ENCODE data around the gene RNF26.
A peak's percentile ranks its signal among the peaks of the same experiment; 100 is the strongest.

Gene RNF26

GRCh38 chr11:119320776-119321524 lies 13.4 kb upstream of the RNF26 start:
- peak overlapping the region; percentile 91 for H3K4me3 Mint-ChIP-seq
- peak overlapping the region; percentile 88 for H3K27ac Mint-ChIP-seq
- H3K4me1 Mint-ChIP-seq, result peaks cover 61% of the 10 kb centered on the region
- no peaks in the 10 kb centered on the region for H3K9me3 Mint-ChIP-seq
- H3K36me3 Mint-ChIP-seq, result no peaks in the 10 kb centered on the region
- ATAC-seq, result peak; percentile 74
- H3K27me3 Mint-ChIP-seq, result peaks cover 32% of the 10 kb centered on the region

DNA sequence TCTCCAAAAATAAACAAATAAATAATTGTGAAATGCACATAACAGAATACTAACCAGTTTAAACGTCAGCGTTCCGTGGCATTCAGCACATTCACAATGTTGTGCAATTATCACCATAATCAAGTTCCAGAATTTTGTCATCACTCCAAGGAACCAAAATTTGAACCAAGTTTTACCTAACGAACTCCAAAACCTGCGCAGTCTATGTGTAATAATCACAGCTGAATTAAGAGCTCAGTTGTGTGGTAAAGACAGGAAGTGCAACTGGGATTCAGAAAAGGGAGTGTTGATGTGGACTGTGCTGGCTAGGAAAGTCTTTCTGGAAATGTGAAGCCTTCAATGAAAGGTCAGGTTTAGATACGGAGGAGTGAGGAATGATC lies 12.0 kb upstream of the RNF26 start:
- no peak for ATAC-seq
- peaks cover 30% of the 10 kb centered on the region for H3K27me3 Mint-ChIP-seq
- H3K4me1 Mint-ChIP-seq, result peaks cover 53% of the 10 kb centered on the region
- no peak overlapping the region for H3K4me3 Mint-ChIP-seq
- H3K27ac Mint-ChIP-seq, result no peak overlapping the region
- H3K9me3 Mint-ChIP-seq, result no peaks in the 10 kb centered on the region
- no peaks in the 10 kb centered on the region for H3K36me3 Mint-ChIP-seq

DNA sequence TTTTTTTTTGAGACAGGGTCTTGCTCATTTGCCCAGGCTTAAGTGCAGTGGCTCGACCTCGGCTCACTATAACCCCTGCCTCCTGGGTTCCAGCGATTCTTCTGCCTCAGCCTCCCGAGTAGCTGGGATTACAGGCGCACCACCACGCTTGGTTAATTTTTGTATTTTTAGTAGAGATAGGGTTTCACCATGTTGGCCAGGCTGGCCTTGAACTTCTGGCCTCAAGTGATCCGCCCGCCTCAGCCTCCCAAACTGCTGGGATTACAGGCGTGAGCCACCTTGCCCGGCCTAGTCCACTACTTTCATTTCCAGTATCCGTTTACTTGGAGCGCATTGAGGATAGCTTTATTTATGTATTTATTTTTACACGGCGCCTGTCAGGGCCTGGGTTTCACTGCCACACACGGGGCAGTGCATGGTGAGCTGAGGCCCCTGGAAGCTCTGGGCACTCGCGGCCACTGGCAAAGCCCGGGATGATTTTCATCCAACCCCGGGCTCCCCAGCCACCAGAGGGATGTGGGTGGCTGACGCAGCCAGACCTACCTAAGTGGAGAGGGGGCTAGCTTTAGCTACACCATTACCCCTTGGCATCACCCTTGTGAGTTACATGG lies 11.3 kb upstream of the RNF26 start:
- Mint-ChIP-seq H3K4me3 (no peak overlapping the region), H3K9me3 (no peaks in the 10 kb centered on the region), H3K36me3 (no peaks in the 10 kb centered on the region), H3K27me3 (peaks cover 23% of the 10 kb centered on the region), H3K27ac (no peak overlapping the region), H3K4me1 (peaks cover 52% of the 10 kb centered on the region)
- no peak for ATAC-seq

DNA sequence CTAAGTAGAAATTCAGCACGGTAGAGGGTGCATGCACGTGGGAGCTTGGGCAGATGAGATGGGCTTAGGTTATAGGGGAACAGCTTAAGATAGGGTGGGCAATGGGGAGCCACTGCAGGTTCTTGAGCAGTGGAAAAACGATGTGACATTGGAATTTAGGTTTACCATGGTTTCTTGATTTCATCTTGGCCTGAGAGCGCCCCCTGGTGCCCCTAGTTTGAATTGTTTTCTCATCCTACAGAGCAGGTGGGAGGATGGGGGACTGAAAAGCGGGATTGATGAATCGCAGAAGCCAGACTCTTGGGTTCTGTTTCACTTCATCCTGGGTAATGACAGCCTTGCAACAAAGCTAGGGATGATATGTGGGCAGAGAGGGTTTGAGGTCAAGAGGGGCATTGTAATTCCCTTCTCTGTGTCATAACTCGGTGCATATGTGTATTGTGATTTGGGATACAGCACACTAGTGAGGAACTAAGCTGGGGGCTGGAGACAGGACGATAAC lies 10.7 kb upstream of the RNF26 start:
- Mint-ChIP-seq H3K27me3 (peaks cover 18% of the 10 kb centered on the region), H3K27ac (no peak overlapping the region), H3K4me3 (no peak overlapping the region), H3K4me1 (peaks cover 47% of the 10 kb centered on the region), H3K36me3 (no peaks in the 10 kb centered on the region), H3K9me3 (no peaks in the 10 kb centered on the region)
- ATAC-seq, result no peak

GRCh38 chr11:119324189-119324588 lies 10.1 kb upstream of the RNF26 start:
- no peak for ATAC-seq
- peaks cover 12% of the 10 kb centered on the region for H3K27me3 Mint-ChIP-seq
- peaks cover 41% of the 10 kb centered on the region for H3K4me1 Mint-ChIP-seq
- H3K27ac Mint-ChIP-seq, result no peak overlapping the region
- H3K4me3 Mint-ChIP-seq, result no peak overlapping the region
- H3K9me3 Mint-ChIP-seq, result no peaks in the 10 kb centered on the region
- H3K36me3 Mint-ChIP-seq, result no peaks in the 10 kb centered on the region

GRCh38 chr11:119329320-119329719 lies 5.0 kb upstream of the RNF26 start:
- Mint-ChIP-seq H3K27ac (no peak overlapping the region), H3K36me3 (no peaks in the 10 kb centered on the region), H3K4me1 (peaks cover 8% of the 10 kb centered on the region), H3K27me3 (peaks cover 11% of the 10 kb centered on the region), H3K9me3 (no peaks in the 10 kb centered on the region), H3K4me3 (no peak overlapping the region)
- ATAC-seq, result no peak

- ATAC-seq, result no peak
- no peaks in the 10 kb centered on the region for H3K36me3 Mint-ChIP-seq
- peaks cover 11% of the 10 kb centered on the region for H3K27me3 Mint-ChIP-seq
- H3K27ac Mint-ChIP-seq, result no peak overlapping the region
- peaks cover 12% of the 10 kb centered on the region for H3K4me1 Mint-ChIP-seq
- H3K4me3 Mint-ChIP-seq, result no peak overlapping the region
- no peaks in the 10 kb centered on the region for H3K9me3 Mint-ChIP-seq
Measured at GRCh38 chr11:119330237-119330636, 4.1 kb upstream of the RNF26 start.

- Mint-ChIP-seq H3K27ac (no peak overlapping the region), H3K27me3 (peaks cover 11% of the 10 kb centered on the region), H3K36me3 (peaks cover 13% of the 10 kb centered on the region), H3K4me3 (no peak overlapping the region), H3K9me3 (no peaks in the 10 kb centered on the region), H3K4me1 (peaks cover 31% of the 10 kb centered on the region)
- ATAC-seq, result no peak
Measured at GRCh38 chr11:119332111-119332765, 2.1 kb upstream of the RNF26 start.

- Mint-ChIP-seq H3K27me3 (peaks cover 21% of the 10 kb centered on the region), H3K27ac (peak overlapping the region; percentile 92), H3K9me3 (no peaks in the 10 kb centered on the region), H3K36me3 (peaks cover 14% of the 10 kb centered on the region), H3K4me3 (peak overlapping the region; percentile 99), H3K4me1 (peaks cover 43% of the 10 kb centered on the region)
- ATAC-seq, result no peak
Measured at GRCh38 chr11:119335091-119335654, 846 bp downstream of the RNF26 start.

DNA sequence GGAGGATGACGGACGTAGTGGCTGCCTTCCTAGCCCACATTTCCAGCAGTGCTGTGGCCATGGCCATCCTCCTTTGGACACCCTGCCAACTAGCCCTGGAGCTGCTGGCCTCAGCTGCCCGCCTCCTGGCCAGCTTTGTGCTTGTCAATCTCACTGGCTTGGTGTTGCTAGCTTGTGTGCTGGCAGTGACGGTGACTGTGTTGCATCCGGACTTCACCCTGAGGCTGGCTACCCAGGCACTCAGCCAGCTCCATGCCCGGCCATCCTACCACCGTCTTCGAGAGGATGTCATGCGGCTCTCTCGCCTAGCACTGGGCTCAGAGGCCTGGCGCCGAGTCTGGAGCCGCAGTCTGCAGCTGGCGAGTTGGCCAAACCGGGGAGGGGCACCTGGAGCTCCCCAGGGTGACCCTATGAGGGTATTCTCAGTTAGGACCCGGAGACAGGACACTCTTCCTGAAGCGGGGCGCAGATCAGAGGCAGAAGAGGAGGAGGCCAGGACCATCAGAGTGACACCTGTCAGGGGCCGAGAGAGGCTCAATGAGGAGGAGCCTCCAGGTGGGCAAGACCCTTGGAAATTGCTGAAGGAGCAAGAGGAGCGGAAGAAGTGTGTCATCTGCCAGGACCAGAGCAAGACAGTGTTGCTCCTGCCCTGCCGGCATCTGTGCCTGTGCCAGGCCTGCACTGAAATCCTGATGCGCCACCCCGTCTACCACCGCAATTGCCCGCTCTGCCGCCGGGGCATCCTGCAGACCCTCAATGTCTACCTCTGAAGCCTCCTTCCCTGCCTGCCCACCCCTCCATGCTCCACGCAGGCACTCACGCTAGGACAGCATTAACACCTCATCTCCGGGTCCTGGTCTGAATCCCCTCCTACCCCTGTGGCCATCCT lies 1.6 kb downstream of the RNF26 start:
- peaks cover 14% of the 10 kb centered on the region for H3K36me3 Mint-ChIP-seq
- peak overlapping the region; percentile 99 for H3K4me3 Mint-ChIP-seq
- H3K9me3 Mint-ChIP-seq, result no peaks in the 10 kb centered on the region
- H3K27ac Mint-ChIP-seq, result peak overlapping the region; percentile 92
- ATAC-seq, result no peak
- H3K4me1 Mint-ChIP-seq, result peaks cover 47% of the 10 kb centered on the region
- H3K27me3 Mint-ChIP-seq, result peaks cover 20% of the 10 kb centered on the region

DNA sequence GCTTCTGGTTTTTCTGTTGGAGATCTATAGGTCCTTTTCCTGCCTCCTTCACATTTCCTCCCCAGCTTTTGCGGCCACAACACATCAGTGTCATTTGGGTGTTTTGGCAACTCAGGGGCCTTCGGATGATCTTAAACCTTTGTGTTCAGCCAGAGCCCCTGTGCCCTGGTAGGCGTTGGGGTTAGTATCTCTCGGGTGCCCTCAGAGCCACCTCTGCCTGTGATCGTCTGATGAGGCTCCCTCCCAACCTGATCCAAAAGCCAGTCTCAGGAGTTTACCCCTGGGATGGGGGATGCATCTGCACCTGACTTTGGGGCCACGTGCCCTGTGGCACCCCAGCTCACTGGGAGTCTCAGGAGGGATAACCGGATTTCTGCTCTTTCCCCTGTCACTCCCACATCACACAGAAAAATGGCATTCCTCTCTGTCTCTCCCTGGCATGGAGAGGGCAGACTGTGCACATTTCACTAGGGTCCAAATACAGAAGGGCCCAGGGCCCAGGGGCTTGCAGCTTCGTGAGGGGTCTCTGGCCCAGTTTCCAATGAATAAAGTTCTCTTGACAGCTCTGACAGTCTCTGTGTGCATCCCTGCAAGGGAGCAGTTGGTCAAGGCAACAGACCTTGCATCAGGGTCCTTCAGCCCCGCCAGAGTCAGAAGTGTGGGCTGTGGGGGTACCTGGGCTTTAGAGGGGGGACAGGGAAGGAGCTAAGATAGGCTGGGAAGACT lies 2.6 kb downstream of the RNF26 start:
- Mint-ChIP-seq H3K4me1 (peaks cover 54% of the 10 kb centered on the region), H3K9me3 (no peaks in the 10 kb centered on the region), H3K36me3 (peaks cover 14% of the 10 kb centered on the region), H3K4me3 (peak overlapping the region; percentile 3), H3K27me3 (peaks cover 30% of the 10 kb centered on the region), H3K27ac (no peak overlapping the region)
- ATAC-seq, result no peak

DNA sequence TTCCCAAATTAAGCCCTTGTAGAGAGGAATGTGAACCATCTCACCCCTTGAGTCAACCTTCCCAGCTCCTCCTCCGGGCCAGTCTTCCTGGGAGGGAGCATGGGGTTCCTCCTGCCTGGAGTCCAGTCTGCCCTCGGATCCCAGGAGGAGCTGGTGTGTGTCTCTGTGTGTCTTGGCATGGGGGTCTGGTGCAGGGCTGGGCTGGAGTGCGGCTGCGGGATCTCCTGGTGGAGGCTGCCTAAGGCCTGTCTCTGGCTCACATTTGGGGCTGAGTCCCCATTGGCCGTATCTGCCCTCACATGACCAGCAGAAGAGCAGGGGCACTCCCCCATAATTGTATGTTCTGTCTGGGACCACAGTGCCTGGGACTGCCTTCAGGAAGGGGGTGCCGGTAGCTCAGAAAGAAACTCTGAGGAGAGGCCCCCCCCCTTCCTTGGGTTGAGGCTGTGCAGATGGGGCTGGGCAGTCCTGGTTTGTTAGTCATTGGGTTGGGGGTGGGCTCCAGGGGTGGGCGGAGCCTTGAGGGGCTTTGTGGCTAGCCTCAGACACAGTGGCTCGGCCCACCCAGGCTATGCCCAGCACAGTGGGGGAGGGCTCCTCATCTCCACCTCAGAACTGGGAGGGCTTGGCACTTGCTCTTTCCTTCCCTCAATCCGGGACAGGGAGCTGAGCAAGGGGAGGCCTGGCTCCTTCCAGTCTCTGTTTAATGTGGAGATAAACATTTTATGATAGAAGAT lies 3.4 kb downstream of the RNF26 start:
- Mint-ChIP-seq H3K36me3 (peaks cover 14% of the 10 kb centered on the region), H3K27me3 (peaks cover 38% of the 10 kb centered on the region), H3K27ac (no peak overlapping the region), H3K4me3 (no peak overlapping the region), H3K4me1 (peaks cover 54% of the 10 kb centered on the region), H3K9me3 (no peaks in the 10 kb centered on the region)
- no peak for ATAC-seq

DNA sequence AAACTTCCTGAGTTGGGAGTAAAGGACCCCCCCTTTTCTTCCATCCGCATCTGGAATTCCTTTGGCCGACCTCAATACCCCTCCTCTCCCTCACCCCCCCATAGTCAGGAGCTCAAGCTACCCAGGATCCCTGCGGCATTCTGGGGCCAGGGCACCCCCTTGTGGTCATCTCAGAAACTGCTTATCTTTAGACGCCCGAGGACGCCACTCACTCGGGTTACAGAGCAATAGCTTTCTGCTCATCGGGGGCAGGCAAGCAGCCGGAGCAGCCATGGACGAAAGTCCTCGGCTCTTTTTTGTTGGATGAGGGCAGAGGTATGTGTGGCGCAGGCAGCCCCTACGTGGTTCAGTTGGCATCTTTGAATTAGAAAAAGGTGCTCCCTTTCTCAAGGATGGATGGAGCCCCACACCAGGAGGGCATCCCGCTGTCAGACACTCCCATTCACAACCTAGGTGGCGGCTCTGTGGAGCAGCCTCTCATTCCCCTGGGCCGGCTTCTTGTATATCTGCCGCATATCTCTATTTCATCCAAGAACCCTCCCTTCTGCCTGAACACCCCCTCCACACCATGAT lies 4.1 kb downstream of the RNF26 start:
- Mint-ChIP-seq H3K4me1 (peaks cover 54% of the 10 kb centered on the region), H3K36me3 (peaks cover 14% of the 10 kb centered on the region), H3K27ac (no peak overlapping the region), H3K9me3 (no peaks in the 10 kb centered on the region), H3K27me3 (peaks cover 45% of the 10 kb centered on the region), H3K4me3 (no peak overlapping the region)
- ATAC-seq, result no peak

Data from stimulated activated memory B cell treated with anti-CD40 and anti-IgM and Interleukin-4, amounts not matched to agents 10 μg/mL and 1 μg/mL and 100 μg/mL, for 72 hours (primary cell).